GM19468 (cell line): ENCODE results near the gene MAPKAP1.

Experiments
- ATAC-seq: cut with Tn5 transposase; IDR thresholded peaks from one replicate; pipeline ENCODE4 v1.9.1; 2021; ENCODE audit warnings: mild to moderate bottlenecking, moderate library complexity, moderate number of reproducible peaks; ENCODE audit not compliant: unreplicated experiment; ENCODE audit errors: extremely low read depth

Gene MAPKAP1

GRCh38 chr9:125549039-125549438, 158.0 kb downstream of the MAPKAP1 start:
- no peak for ATAC-seq

- no peak for ATAC-seq
Observed at GRCh38 chr9:125548141-125548540, 158.9 kb downstream of the MAPKAP1 start.

GRCh38 chr9:125547368-125547767, 159.6 kb downstream of the MAPKAP1 start:
- no peak for ATAC-seq

GRCh38 chr9:125545845-125546244, 161.2 kb downstream of the MAPKAP1 start:
- ATAC-seq: no peak

- no peak for ATAC-seq
Observed at GRCh38 chr9:125544988-125545651, 161.9 kb downstream of the MAPKAP1 start.

GRCh38 chr9:125544484-125544883, 162.5 kb downstream of the MAPKAP1 start:
- ATAC-seq: no peak

- no peak for ATAC-seq
Observed at GRCh38 chr9:125541840-125542243, 165.2 kb downstream of the MAPKAP1 start.

- no peak for ATAC-seq
Observed at GRCh38 chr9:125540497-125540896, 166.5 kb downstream of the MAPKAP1 start.

GRCh38 chr9:125538092-125538473, 168.9 kb downstream of the MAPKAP1 start:
- ATAC-seq: no peak

GRCh38 chr9:125537442-125538091, 169.4 kb downstream of the MAPKAP1 start:
- no peak for ATAC-seq

GRCh38 chr9:125536776-125537175, 170.2 kb downstream of the MAPKAP1 start:
- ATAC-seq: no peak

GRCh38 chr9:125536167-125536772, 170.7 kb downstream of the MAPKAP1 start:
- no peak for ATAC-seq

- ATAC-seq: no peak
Observed at GRCh38 chr9:125534971-125535701, 171.9 kb downstream of the MAPKAP1 start.

- ATAC-seq: no peak
Observed at GRCh38 chr9:125532812-125533594, 174.0 kb downstream of the MAPKAP1 start.

- ATAC-seq: no peak
Observed at GRCh38 chr9:125532412-125532811, 174.6 kb downstream of the MAPKAP1 start.

- ATAC-seq: no peak
Observed at GRCh38 chr9:125529589-125530515, 177.2 kb downstream of the MAPKAP1 start.

- ATAC-seq: no peak
Observed at GRCh38 chr9:125529107-125529506, 177.9 kb downstream of the MAPKAP1 start.

- ATAC-seq: no peak
Observed at GRCh38 chr9:125527471-125528002, 179.5 kb downstream of the MAPKAP1 start.
